ENCODE measurements around the gene TRIM46.
"Not testable (repeated sequence)": the region's sequence is repeated elsewhere in the genome, so short reads cannot be mapped to it uniquely, and the experiment has no call there.

GRCh38 chr1:155232001-155232978 is 58.6 kb downstream of the TRIM46 start:
- TF ChIP-seq, protein P1, sequence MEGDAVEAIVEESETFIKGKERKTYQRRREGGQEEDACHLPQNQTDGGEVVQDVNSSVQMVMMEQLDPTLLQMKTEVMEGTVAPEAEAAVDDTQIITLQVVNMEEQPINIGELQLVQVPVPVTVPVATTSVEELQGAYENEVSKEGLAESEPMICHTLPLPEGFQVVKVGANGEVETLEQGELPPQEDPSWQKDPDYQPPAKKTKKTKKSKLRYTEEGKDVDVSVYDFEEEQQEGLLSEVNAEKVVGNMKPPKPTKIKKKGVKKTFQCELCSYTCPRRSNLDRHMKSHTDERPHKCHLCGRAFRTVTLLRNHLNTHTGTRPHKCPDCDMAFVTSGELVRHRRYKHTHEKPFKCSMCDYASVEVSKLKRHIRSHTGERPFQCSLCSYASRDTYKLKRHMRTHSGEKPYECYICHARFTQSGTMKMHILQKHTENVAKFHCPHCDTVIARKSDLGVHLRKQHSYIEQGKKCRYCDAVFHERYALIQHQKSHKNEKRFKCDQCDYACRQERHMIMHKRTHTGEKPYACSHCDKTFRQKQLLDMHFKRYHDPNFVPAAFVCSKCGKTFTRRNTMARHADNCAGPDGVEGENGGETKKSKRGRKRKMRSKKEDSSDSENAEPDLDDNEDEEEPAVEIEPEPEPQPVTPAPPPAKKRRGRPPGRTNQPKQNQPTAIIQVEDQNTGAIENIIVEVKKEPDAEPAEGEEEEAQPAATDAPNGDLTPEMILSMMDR (conservative IDR thresholded peaks at IDR 0.05; ENCODE audit: low read depth in 2 of 2): not testable (repeated sequence)
- TF ChIP-seq EZH2 (IDR thresholded peaks at IDR 0.05; ENCODE audit: low read depth, unreplicated experiment); EZH2phosphoT487 (IDR thresholded peaks at IDR 0.05; ENCODE audit: unreplicated experiment): not testable (repeated sequence)

Measured in GM23338 (cell line).